Esophagus squamous epithelium (tissue), 4 donors: ENCODE data around the gene CD82.

Experiments used
- CTCF ChIP-seq, 6 experiments: fragments of 450-650 bp in 4 of 6; fragments of 200-600 bp in 2 of 6; sonication (generic) in 2 of 6; IDR thresholded peaks; one replicate each; pipeline ENCODE4 v1.5.1; 2016 to 2019; ENCODE audit warnings: antibody characterized with exemption in 6 of 6, mild to moderate bottlenecking in 4 of 6, moderate library complexity in 4 of 6
- POLR2A ChIP-seq, 4 donors: fragments of 450-650 bp; IDR thresholded peaks; one replicate each; pipeline ENCODE4 v1.6.1; 2017; ENCODE audit warnings: antibody characterized with exemption in 4 of 4, mild to moderate bottlenecking in 4 of 4, moderate library complexity in 3 of 4

DNA sequence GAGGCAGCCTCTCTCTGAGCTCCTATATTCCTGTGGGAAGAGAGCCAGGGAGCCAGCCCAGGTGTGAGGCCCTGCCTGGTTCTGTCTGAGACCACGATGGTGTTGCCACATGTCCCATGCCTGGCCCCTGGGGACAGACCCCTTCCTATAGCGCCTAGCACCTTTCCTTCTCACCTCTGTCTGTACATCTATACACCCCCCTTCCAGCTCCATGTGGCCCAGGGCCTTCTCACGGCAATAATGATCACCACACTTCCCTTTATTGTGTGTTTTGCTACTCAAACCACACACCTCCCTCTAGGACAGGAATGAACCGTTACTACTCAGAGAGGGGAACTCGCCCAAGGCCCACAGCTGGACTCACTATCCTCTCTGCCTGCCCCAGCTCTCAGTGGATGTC is 12.8 kb downstream of the CD82 start:
- no peak for TF ChIP-seq CTCF (IDR thresholded peaks at IDR 0.05)
- no peak for TF ChIP-seq POLR2A (IDR thresholded peaks at IDR 0.05)
